C1 segment of cervical spinal cord (tissue), 14 donors: Measurements from ENCODE around the gene BRD9.
A peak's percentile ranks its signal among the peaks of the same experiment; 100 is the strongest.
"Not testable (repeated sequence)": the region's sequence is repeated elsewhere in the genome, so short reads cannot be mapped to it uniquely, and the experiment has no call there.

Experiments
- DNase-seq, 14 donors: peaks; one replicate each; lab custom pipeline; 2025; lab: John Stamatoyannopoulos, UW

Gene BRD9

DNA sequence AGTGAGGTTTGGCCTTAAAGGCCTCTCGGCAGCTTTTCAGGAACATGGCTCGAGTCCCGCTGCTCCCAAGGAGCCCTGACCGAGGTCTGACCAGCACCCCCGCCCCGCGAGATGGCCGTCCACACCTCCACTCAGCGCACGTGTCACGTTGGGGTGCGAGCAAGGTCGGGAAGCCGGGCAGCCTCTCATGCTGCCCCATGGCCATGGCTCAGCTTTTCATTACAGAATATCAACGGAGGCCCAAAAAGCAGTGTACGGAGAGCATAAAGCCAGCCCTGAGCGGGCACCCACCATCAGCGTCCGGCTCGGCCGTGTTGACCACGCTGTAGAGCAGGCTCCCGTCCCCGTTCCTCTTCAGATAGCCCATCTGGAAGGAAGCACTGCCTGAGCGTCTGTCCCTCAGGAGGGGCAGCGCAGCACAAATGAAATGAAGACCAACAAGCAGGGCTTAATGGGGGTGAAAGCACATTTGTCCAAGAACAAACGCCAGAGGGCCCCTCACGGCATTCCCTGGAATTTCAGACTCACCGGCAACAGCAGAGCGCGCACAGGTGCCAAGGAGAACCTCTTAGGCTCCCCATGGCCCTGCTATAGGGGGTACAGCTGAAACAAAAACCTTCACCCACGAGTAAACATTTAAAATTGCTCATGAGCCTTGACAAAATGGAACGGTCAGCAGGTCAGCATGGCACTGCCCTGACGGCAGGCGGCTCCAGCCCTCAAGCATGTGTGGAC, 11.6 kb downstream of the BRD9 start:
- no peak for DNase-seq

GRCh38 chr5:878677-879076, 13.9 kb downstream of the BRD9 start:
- not testable (repeated sequence) for DNase-seq

DNA sequence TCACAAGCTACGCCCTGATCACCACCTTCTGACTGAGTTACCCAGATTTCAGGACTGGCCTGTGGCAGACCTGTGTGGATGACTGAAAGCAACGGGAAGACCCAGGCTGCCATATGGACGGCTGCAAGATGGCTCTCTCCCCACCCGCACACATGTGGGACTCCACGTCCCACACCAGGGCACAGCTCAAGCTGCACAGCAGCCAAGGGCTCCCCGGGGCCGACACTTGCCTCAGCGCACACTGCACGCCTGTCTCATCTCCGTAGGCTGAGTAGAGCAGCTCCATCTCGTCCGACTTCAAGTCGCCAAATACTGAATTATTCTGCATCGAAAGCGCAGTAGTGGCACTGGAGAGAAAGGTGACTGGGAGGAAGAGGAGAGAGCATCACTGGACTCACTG, 14.5 kb downstream of the BRD9 start:
- DNase-seq = no peak

GRCh38 chr5:876398-877365, 15.9 kb downstream of the BRD9 start:
- DNase-seq = no peak

DNA sequence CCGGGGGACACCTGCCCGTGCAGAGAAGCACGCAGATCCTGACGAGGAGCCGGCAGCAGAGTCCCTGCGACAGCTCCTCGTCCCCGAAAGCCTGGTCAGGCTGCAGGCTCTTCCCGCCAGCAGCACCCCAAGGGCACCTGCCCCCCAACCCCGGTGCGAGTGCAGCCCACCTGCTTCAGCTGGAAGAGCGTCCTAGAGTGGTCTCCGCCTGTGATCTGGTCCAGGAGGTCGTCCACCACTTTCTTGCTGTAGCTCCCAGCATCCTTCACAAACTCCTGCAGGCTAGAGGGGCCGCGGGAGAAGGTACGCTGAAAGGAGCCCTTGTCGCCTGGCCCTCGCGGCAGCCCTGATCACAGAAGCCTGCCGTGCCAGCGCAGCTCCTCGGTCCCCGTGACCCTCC, 16.7 kb downstream of the BRD9 start:
- no peak for DNase-seq

GRCh38 chr5:873328-873727, 19.3 kb downstream of the BRD9 start:
- DNase-seq = no peak

GRCh38 chr5:872301-872700, 20.3 kb downstream of the BRD9 start:
- DNase-seq = no peak

- DNase-seq = no peak
Measured at GRCh38 chr5:871596-872298, 20.9 kb downstream of the BRD9 start.

GRCh38 chr5:870956-871355, 21.6 kb downstream of the BRD9 start:
- DNase-seq = no peak

DNA sequence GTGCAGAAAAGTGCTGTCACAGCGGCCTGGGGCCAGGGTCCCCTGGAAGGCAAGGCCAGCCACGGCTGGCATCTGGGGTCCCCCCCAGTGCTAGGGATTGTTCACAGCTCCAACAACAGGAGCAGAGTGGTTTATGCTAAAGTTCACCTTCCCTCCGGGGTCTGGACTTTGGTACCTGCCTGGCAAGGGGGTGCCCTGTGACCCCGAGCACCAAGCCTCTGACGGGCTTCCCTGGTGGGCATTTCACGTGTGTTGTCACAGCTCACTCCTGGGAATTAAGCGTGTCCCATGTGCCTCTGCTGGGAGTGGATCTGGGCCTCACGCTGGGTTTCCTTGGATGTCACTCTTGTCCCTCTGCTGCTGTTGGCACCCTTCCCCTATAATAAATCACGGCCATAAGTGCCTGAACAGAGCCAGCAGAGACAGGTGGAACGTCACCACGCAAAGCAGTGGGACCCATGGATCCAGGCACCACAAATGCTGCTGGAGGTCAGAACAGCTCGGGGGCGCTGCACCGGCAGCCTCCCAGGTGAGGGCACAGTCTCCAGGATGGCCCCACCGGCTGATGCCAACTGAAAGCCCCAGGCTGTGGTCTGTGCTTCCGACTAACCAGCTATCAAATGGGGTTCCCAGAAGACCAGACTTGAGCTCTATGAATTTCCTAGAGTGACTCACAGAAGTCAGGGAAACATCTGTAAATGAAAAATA, 24.0 kb downstream of the BRD9 start:
- no peak for DNase-seq

DNA sequence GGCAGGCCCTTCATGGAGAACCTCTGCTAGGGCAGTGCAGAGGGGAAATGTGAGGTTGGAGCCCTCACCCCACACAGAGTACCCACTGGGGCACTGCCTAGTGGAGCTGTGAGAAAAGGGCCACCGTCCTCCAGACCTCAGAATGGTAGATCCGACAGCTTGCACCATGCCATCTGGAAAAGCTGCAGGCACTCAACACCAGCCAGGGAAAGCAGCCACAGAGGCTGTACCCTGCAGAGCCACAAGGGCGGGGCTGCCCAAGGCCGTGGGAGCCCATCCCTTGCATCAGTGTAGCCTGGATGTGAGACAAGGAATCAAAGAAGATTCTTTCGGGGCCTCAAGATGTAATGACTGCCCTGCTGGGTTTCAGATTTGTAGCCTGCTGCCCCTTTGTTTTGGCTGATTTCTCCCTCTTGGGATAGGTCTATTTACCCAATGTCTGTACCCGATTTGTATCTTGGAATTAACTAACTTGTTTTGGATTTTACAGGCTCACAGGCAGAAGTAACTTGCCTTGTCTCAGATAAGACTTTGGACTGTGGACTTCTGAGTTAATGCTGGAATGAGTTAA, 25.2 kb downstream of the BRD9 start:
- DNase-seq = peak in 1 of 14 donors; percentile 75

- no peak for DNase-seq
Measured at GRCh38 chr5:865771-866170, 26.8 kb downstream of the BRD9 start.

- DNase-seq = no peak
Measured at GRCh38 chr5:865168-865521, 27.5 kb downstream of the BRD9 start.

DNA sequence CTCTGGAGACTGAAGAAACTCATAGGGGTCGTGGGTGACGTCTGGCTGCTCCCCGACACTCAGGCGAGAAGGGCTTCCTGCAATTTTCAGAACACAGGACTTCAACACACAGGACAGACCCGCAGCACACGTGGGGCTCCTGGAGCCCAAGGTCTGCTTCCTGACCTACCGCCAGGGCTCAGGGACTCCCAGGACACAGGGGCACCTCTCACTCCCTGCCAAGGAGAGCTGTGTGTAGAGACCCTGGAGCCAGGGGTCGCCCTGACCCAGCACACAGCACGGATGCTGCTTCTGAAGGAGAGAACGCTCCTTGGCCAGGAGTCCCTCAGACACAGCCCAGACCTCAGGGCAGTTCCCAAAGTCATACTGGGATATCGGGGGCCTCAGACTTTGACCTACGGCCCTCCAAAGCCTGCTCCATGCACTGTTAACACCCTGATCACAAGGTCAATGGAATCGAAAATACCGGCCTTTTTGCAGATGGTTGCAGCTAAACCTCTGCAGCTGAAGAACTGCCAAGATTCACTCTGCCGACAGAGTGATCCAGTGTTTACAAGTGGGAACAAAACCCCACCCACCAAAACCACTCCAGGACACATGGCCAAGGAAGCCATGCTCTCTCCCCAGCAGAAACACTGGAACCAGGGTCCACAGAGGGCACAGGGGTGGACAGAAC, 28.0 kb downstream of the BRD9 start:
- DNase-seq = no peak

DNA sequence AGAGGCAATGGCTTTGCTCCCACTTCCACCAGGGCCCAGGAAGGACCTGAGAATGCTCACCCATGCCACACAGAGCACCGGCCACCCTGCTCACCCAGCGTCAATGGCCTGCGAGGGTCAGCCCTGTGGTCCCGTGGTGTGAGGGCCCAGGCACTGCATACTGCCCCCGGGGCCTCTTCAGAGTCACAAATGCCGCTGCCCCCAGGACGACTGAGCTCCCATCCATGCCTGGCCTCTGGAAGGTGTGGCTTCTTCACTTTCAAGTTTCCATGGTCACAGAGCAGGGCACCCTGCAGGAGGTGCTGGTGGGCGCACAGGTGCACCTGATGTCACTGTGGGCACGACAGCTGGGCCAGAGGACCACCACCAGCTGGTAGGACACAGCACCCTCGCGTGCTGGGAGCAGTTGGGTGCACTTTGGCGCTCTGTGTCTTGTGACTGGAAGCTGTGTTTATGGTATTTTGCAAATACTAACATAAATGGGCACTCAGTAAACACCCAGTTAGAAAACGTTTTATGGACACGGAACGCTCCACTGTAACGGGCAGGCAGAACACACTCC, 29.3 kb downstream of the BRD9 start:
- DNase-seq = no peak

- DNase-seq = no peak
Measured at GRCh38 chr5:862367-863243, 30.0 kb downstream of the BRD9 start.

DNA sequence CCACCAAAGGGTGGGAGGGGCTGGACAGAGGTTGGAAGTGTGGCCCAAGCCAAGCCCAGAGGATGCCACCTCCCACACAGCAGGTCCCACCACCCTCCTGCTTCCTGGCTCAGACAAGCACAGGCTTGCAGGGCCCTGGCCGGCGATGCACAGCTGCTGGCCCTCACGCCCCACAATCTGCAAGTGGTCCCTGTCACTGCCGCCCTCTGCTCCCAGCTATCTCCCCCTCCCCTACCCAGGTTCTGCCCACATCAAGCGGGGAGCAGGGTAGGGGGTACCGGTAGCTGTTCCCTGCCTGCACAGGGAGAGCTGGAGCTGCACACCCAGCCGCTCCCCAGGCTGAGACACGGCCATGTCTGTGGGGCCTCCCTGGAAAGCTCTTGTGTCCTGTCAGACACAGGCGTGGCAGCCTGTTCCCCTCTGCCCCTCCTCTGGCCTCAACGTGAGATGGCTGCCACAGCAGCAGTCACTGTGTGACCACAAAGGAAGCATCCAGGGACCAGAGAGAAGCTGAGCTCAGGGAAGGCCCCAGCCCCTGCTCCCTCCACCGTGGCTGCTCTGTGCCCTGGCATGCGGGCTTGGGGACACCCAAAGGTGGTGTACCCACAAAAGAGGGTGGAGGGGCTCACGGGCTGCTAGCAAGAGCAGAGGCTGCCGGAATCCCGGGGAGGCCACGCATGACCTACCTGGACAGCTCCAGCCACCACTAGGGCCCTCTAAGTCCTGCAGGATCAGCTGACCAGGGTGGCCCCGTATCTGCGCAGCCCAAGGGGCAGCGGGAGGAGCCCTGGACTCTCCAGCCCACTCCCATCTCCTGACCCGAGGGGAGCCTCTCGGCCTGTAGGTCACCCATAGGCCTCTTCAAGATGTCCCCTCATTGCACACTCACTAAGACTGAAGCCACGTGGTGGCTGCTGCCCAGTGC, 30.9 kb downstream of the BRD9 start:
- no peak for DNase-seq

GRCh38 chr5:860506-861150, 32.0 kb downstream of the BRD9 start:
- no peak for DNase-seq
